ENCODE measurements around the gene CDC42EP4.

DNA sequence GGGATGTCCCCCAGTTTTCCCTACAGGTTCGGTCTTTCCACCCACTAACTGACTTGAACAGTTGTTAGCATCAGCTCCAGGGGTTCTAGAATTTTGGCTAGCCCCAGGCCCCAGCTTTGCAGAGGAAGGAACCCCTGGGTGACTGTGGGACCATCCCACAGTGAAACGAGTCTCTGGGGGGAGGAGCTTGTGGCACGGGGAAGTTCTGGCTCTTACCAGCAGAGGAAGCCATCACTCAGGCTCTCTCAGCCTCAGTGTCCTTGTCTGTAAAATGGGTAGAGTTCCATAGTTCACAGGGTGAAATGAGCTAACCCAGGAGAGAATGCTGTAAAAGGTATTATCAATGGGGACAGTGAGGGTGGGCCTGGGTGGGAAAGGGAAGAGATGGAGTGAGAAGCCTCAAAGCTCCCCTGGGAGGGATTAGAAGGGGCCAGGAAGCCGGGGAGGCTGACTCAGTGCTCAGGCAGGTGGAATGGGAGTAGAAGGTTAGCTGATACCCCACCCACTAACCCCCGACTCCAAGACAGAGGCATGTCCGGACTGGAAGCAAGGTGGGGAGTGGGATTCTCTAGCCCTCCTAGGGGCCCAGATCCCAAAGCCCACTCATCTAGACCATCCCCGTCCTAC is 30.9 kb upstream of the CDC42EP4 start:
- TF ChIP-seq, protein P1, sequence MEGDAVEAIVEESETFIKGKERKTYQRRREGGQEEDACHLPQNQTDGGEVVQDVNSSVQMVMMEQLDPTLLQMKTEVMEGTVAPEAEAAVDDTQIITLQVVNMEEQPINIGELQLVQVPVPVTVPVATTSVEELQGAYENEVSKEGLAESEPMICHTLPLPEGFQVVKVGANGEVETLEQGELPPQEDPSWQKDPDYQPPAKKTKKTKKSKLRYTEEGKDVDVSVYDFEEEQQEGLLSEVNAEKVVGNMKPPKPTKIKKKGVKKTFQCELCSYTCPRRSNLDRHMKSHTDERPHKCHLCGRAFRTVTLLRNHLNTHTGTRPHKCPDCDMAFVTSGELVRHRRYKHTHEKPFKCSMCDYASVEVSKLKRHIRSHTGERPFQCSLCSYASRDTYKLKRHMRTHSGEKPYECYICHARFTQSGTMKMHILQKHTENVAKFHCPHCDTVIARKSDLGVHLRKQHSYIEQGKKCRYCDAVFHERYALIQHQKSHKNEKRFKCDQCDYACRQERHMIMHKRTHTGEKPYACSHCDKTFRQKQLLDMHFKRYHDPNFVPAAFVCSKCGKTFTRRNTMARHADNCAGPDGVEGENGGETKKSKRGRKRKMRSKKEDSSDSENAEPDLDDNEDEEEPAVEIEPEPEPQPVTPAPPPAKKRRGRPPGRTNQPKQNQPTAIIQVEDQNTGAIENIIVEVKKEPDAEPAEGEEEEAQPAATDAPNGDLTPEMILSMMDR (conservative IDR thresholded peaks at IDR 0.05; ENCODE audit: low read length): no peak
- TF ChIP-seq EZH2phosphoT487 (IDR thresholded peaks at IDR 0.05; ENCODE audit: borderline replicate concordance): no peak

Measured in Loucy (cell line).